ENCODE results near the gene KNTC1. TPM values are rescaled to one million over a fixed set of nuclear protein-coding genes. Genes with fewer than 3 reads are reported as not detected.

Gene KNTC1
- total RNA-seq, 2 experiments from 2014 or later: 170 to 195 TPM

DNA sequence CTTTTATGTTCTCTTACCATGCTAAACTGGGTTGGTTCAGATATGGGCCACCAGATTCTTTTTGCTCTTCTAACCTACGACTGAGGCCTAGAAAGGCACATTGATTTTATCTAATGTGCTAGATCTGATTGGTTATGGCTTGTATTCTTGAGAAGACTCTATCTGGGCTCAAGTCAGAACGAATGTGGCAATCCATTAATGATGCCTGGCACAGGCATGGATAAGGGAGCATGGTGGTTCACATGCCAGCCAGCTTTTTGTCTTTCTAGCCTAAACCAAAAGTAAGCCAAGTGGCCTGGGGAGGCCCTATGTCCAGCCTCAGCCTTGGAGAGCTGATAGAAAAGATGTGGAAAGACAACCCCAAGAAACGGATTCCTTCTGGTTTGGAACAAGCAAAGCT lies 82.7 kb downstream of the KNTC1 start:
- H3K4me1 ChIP-seq (ENCODE audit: insufficient read depth, low read length, poor library complexity, severe bottlenecking): peaks cover 46% of the 10 kb centered on the region
- ChIA-PET CTCF (ENCODE audit: unreplicated experiment) (no interaction called here), POLR2A (interaction anchor here (1.5 kb wide), 1 partner anchor 10 kb away, joined by 4 read pairs; no protein-coding TSS in a partner anchor)
- no peak overlapping the region for H3K4me2 ChIP-seq (ENCODE audit: low read length)
- H3K36me3 ChIP-seq (ENCODE audit: insufficient read depth, low read length): peaks cover 96% of the 10 kb centered on the region
- H4K20me1 ChIP-seq (ENCODE audit: insufficient read depth, low read length): no peaks in the 10 kb centered on the region
- H3K79me2 ChIP-seq (ENCODE audit: insufficient read depth, low read depth, low read length): no peaks in the 10 kb centered on the region
- H3K9me2 ChIP-seq (ENCODE audit: insufficient read depth, low read length): no peaks in the 10 kb centered on the region
- no peaks in the 10 kb centered on the region for H3K9me3 ChIP-seq (ENCODE audit: low read length)
- DNase-seq (ENCODE audit: low spot score): no peak
- no peak overlapping the region for H3K27ac ChIP-seq (ENCODE audit: low read depth, low read length, poor library complexity, severe bottlenecking)
- H3K4me3 ChIP-seq (ENCODE audit: low read depth, low read length, poor library complexity, severe bottlenecking): no peak overlapping the region
- intact Hi-C loops (cut with micrococcal nuclease; ENCODE audit: unreplicated experiment): no loop called here
- TF ChIP-seq, protein P1, sequence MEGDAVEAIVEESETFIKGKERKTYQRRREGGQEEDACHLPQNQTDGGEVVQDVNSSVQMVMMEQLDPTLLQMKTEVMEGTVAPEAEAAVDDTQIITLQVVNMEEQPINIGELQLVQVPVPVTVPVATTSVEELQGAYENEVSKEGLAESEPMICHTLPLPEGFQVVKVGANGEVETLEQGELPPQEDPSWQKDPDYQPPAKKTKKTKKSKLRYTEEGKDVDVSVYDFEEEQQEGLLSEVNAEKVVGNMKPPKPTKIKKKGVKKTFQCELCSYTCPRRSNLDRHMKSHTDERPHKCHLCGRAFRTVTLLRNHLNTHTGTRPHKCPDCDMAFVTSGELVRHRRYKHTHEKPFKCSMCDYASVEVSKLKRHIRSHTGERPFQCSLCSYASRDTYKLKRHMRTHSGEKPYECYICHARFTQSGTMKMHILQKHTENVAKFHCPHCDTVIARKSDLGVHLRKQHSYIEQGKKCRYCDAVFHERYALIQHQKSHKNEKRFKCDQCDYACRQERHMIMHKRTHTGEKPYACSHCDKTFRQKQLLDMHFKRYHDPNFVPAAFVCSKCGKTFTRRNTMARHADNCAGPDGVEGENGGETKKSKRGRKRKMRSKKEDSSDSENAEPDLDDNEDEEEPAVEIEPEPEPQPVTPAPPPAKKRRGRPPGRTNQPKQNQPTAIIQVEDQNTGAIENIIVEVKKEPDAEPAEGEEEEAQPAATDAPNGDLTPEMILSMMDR (conservative IDR thresholded peaks at IDR 0.05; ENCODE audit: low read length): no peak
- TF ChIP-seq EZH2phosphoT487 (IDR thresholded peaks at IDR 0.05; ENCODE audit: borderline replicate concordance, low read depth, low read length): no peak
- no TSS peak for BruUV-seq (replicated peaks)
- H2AFZ ChIP-seq (ENCODE audit: low read length): no peak overlapping the region

DNA sequence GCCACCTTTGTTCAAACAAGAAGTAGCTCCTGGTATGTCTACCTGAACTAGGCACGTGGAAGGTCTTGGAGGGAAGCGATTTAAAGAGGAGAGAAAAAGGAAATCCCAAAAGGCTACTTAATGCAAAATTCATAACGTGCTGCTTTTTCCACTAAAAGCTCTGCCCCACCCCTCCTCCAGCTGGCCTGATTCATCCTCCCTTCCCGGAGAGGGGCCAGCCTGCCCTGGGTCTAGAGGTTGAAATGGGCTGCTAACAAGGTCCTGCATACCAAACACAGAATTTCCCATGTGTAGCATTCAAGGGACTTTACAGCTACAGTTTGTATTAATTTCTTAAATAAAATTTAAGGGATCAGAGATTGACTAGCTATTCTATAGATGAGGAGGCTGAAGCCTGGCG lies 83.2 kb downstream of the KNTC1 start:
- no peaks in the 10 kb centered on the region for H3K9me2 ChIP-seq (ENCODE audit: insufficient read depth, low read length)
- ChIA-PET POLR2A (interaction anchor here (1.4 to 1.5 kb wide), 3 partner anchors 8 to 53 kb away, joined by 4 to 7 read pairs (median 4); no protein-coding TSS in a partner anchor), CTCF (ENCODE audit: unreplicated experiment) (no interaction called here)
- H3K79me2 ChIP-seq (ENCODE audit: insufficient read depth, low read depth, low read length): no peaks in the 10 kb centered on the region
- no peak for TF ChIP-seq EZH2phosphoT487 (IDR thresholded peaks at IDR 0.05; ENCODE audit: borderline replicate concordance, low read depth, low read length)
- TF ChIP-seq, protein P1 (conservative IDR thresholded peaks at IDR 0.05; ENCODE audit: low read length): no peak
- intact Hi-C loops (cut with micrococcal nuclease; ENCODE audit: unreplicated experiment): no loop called here
- no peak overlapping the region for H3K4me3 ChIP-seq (ENCODE audit: low read depth, low read length, poor library complexity, severe bottlenecking)
- H4K20me1 ChIP-seq (ENCODE audit: insufficient read depth, low read length): no peaks in the 10 kb centered on the region
- peaks cover 46% of the 10 kb centered on the region for H3K4me1 ChIP-seq (ENCODE audit: insufficient read depth, low read length, poor library complexity, severe bottlenecking)
- no peaks in the 10 kb centered on the region for H3K9me3 ChIP-seq (ENCODE audit: low read length)
- no peak overlapping the region for H3K4me2 ChIP-seq (ENCODE audit: low read length)
- BruUV-seq (replicated peaks): no TSS peak
- DNase-seq (ENCODE audit: low spot score): no peak
- no peak overlapping the region for H2AFZ ChIP-seq (ENCODE audit: low read length)
- peaks cover 97% of the 10 kb centered on the region for H3K36me3 ChIP-seq (ENCODE audit: insufficient read depth, low read length)
- peak overlapping the region; percentile 84 for H3K27ac ChIP-seq (ENCODE audit: low read depth, low read length, poor library complexity, severe bottlenecking)

GRCh38 chr12:122610911-122611310 lies 83.9 kb downstream of the KNTC1 start:
- Histone ChIP-seq H3K4me3 (ENCODE audit: low read depth, low read length, poor library complexity, severe bottlenecking) (no peak overlapping the region), H3K4me1 (ENCODE audit: insufficient read depth, low read length, poor library complexity, severe bottlenecking) (peaks cover 46% of the 10 kb centered on the region), H3K36me3 (ENCODE audit: insufficient read depth, low read length) (peaks cover 97% of the 10 kb centered on the region), H4K20me1 (ENCODE audit: insufficient read depth, low read length) (no peaks in the 10 kb centered on the region), H3K4me2 (ENCODE audit: low read length) (peak overlapping the region; percentile 30; the same call in 1 of the 2 replicates), H2AFZ (ENCODE audit: low read length) (no peak overlapping the region), H3K9me2 (ENCODE audit: insufficient read depth, low read length) (no peaks in the 10 kb centered on the region), H3K79me2 (ENCODE audit: insufficient read depth, low read depth, low read length) (no peaks in the 10 kb centered on the region), H3K27ac (ENCODE audit: low read depth, low read length, poor library complexity, severe bottlenecking) (peak overlapping the region; percentile 84), H3K9me3 (ENCODE audit: low read length) (no peaks in the 10 kb centered on the region)
- DNase-seq (ENCODE audit: low spot score): peak; percentile 14
- BruUV-seq (replicated peaks): no TSS peak
- CTCF ChIA-PET (ENCODE audit: unreplicated experiment): no interaction called here
- TF ChIP-seq EZH2phosphoT487 (IDR thresholded peaks at IDR 0.05; ENCODE audit: borderline replicate concordance, low read depth, low read length): no peak
- TF ChIP-seq, protein P1 (conservative IDR thresholded peaks at IDR 0.05; ENCODE audit: low read length): no peak
- intact Hi-C loops (cut with micrococcal nuclease; ENCODE audit: unreplicated experiment): no loop called here
- POLR2A ChIA-PET: interaction anchor here (0.8 to 1.5 kb wide), 4 partner anchors 9 to 83 kb away, joined by 3 to 7 read pairs (median 4); no protein-coding TSS in a partner anchor
